ENCODE data around the gene HAUS5. TPM values are rescaled to one million over a fixed set of nuclear protein-coding genes. Genes with fewer than 3 reads are reported as not detected.

The HAUS5 gene
- polyA plus RNA-seq, 3 donors = 25.2 to 33.1 (median 25.4) TPM

- DNase-seq = no peak
Observed at GRCh38 chr19:35666251-35666913, 53.8 kb downstream of the HAUS5 start, which contains the start of gene UPK1A. UPK1A (plus strand) TSS chr19:35666517; CDS start chr19:35666813, 296 bp downstream.

GRCh38 chr19:35669566-35669965 lies 57.0 kb downstream of the HAUS5 start:
- no peak for DNase-seq

GRCh38 chr19:35669974-35670373 lies 57.4 kb downstream of the HAUS5 start:
- no peak for DNase-seq

- DNase-seq = no peak
Observed at GRCh38 chr19:35670686-35671085, 58.2 kb downstream of the HAUS5 start.

GRCh38 chr19:35671818-35672217 lies 59.3 kb downstream of the HAUS5 start:
- DNase-seq = no peak

GRCh38 chr19:35673121-35673804 lies 60.7 kb downstream of the HAUS5 start:
- DNase-seq = no peak

Other genes with a start within 250 kb of the HAUS5 start
- gene GPR42, start 241.7 kb upstream of the HAUS5 start, polyA plus RNA-seq (ENCODE audit: insufficient read length in 3 of 3) = under 1 TPM in 1 of 3 donors, not detected in 2; 0.18 TPM
- under 1 TPM; 0.19 to 0.41 (median 0.28) TPM for gene FFAR2, start 164.5 kb upstream of the HAUS5 start, polyA plus RNA-seq (ENCODE audit: insufficient read length in 3 of 3)
- 1 to 10 TPM in 1 of 3 donors, under 1 TPM in 2; 0.48 to 1.6 (median 0.70) TPM for gene KRTDAP, start 122.3 kb upstream of the HAUS5 start, polyA plus RNA-seq (ENCODE audit: insufficient read length in 3 of 3)
- gene DMKN, start 99.1 kb upstream of the HAUS5 start, polyA plus RNA-seq (ENCODE audit: insufficient read length in 3 of 3) = 100 to 1,000 TPM in 2 of 3 donors, 10 to 100 TPM in 1; 72.2 to 133 (median 113) TPM
- not detected for gene SBSN, start 84.4 kb upstream of the HAUS5 start, polyA plus RNA-seq (ENCODE audit: insufficient read length in 3 of 3)
- not detected for gene GAPDHS, start 79.3 kb upstream of the HAUS5 start, polyA plus RNA-seq (ENCODE audit: insufficient read length in 3 of 3)
- 100 to 1,000 TPM in 1 of 3 donors, 10 to 100 TPM in 2; 94.0 to 109 (median 96.3) TPM for gene TMEM147, start 67.1 kb upstream of the HAUS5 start, polyA plus RNA-seq (ENCODE audit: insufficient read length in 3 of 3)
- under 1 TPM in 1 of 3 donors, not detected in 2; 0.03 TPM for gene ATP4A, start 49.1 kb upstream of the HAUS5 start, polyA plus RNA-seq (ENCODE audit: insufficient read length in 3 of 3)
- gene PMIS2, start 26.6 kb upstream of the HAUS5 start, polyA plus RNA-seq (ENCODE audit: insufficient read length in 3 of 3) = not detected
- 10 to 100 TPM; 66.7 to 93.3 (median 84.2) TPM for gene RBM42, start 16.3 kb downstream of the HAUS5 start, polyA plus RNA-seq (ENCODE audit: insufficient read length in 3 of 3)
- 1 to 10 TPM; 2.4 to 2.7 (median 2.4) TPM for gene ETV2, start 29.0 kb downstream of the HAUS5 start, polyA plus RNA-seq (ENCODE audit: insufficient read length in 3 of 3)
- 100 to 1,000 TPM; 306 to 397 (median 334) TPM for gene COX6B1, start 35.6 kb downstream of the HAUS5 start, polyA plus RNA-seq (ENCODE audit: insufficient read length in 3 of 3)
- 10 to 100 TPM; 13.1 to 27.1 (median 15.8) TPM for gene UPK1A, start 53.8 kb downstream of the HAUS5 start, polyA plus RNA-seq (ENCODE audit: insufficient read length in 3 of 3)
- under 1 TPM; 0.21 to 0.62 (median 0.30) TPM for gene ZBTB32, start 91.8 kb downstream of the HAUS5 start, polyA plus RNA-seq (ENCODE audit: insufficient read length in 3 of 3)
- gene KMT2B, start 105.3 kb downstream of the HAUS5 start, polyA plus RNA-seq (ENCODE audit: insufficient read length in 3 of 3) = 10 to 100 TPM; 37.4 to 41.5 (median 37.7) TPM
- 1 to 10 TPM; 2.1 to 3.9 (median 3.8) TPM for gene IGFLR1, start 129.7 kb downstream of the HAUS5 start, polyA plus RNA-seq (ENCODE audit: insufficient read length in 3 of 3)
- gene U2AF1L4, start 132.7 kb downstream of the HAUS5 start, polyA plus RNA-seq (ENCODE audit: insufficient read length in 3 of 3) = 10 to 100 TPM; 18.0 to 21.7 (median 19.3) TPM
- gene PSENEN, start 132.9 kb downstream of the HAUS5 start, polyA plus RNA-seq (ENCODE audit: insufficient read length in 3 of 3) = 10 to 100 TPM; 61.5 to 77.1 (median 68.9) TPM
- gene LIN37, start 135.8 kb downstream of the HAUS5 start, polyA plus RNA-seq (ENCODE audit: insufficient read length in 3 of 3) = 10 to 100 TPM; 13.1 to 14.0 (median 13.8) TPM
- 10 to 100 TPM; 20.5 to 34.1 (median 23.3) TPM for gene HSPB6, start 144.3 kb downstream of the HAUS5 start, polyA plus RNA-seq (ENCODE audit: insufficient read length in 3 of 3)
- 10 to 100 TPM; 15.6 to 26.2 (median 26.0) TPM for gene PROSER3, start 145.4 kb downstream of the HAUS5 start, polyA plus RNA-seq (ENCODE audit: insufficient read length in 3 of 3)
- gene ARHGAP33, start 162.8 kb downstream of the HAUS5 start, polyA plus RNA-seq (ENCODE audit: insufficient read length in 3 of 3) = 10 to 100 TPM; 26.4 to 38.7 (median 32.1) TPM
- 10 to 100 TPM; 41.4 to 52.5 (median 49.5) TPM for gene PRODH2, start 200.1 kb downstream of the HAUS5 start, polyA plus RNA-seq (ENCODE audit: insufficient read length in 3 of 3)
- gene NPHS1, start 239.8 kb downstream of the HAUS5 start, polyA plus RNA-seq (ENCODE audit: insufficient read length in 3 of 3) = 100 to 1,000 TPM; 145 to 223 (median 223) TPM
- 10 to 100 TPM; 12.3 to 13.0 (median 12.7) TPM for gene KIRREL2, start 244.2 kb downstream of the HAUS5 start, polyA plus RNA-seq (ENCODE audit: insufficient read length in 3 of 3)